ENCODE measurements around the gene POU2F1.

DNA sequence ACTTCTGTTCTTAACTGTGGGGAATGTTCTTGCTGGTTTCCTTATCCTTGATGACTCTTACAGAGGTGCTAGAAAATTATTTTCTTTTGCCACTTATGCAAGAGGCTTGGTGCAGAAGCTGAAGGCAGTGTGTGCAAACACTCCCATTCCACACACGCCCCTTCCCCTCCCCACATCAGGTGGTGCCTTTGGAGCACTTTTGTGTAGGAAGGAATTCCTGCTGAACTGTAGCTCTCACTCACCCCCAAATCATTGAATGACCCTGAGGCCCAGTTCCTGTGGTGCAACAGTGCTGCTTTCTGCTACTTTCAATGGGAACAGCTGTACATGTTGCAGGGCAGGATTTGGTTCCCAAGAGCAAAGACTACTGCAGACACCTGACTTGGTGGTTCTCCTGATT, 195.8 kb downstream of the POU2F1 start:
- TF ChIP-seq EZH2 (IDR thresholded peaks at IDR 0.05) (no peak), POLR2AphosphoS5 (IDR thresholded peaks at IDR 0.05; ENCODE audit: borderline replicate concordance, low read depth, low read length) (no peak), FOXP2 (optimal IDR thresholded peaks at IDR 0.05; ENCODE audit: control extremely low read depth, extremely low read length, insufficient read depth) (no peak)

Measured in SK-N-MC (cell line).